Inferior parietal cortex (tissue), 1 donor: ENCODE data around the gene TSC22D3.
"Not testable (repeated sequence)": the region's sequence is repeated elsewhere in the genome, so short reads cannot be mapped to it uniquely, and the experiment has no call there.

Experiments
- DNase-seq: peaks from one replicate; pipeline ENCODE4 v3.0.0-alpha.2; 2016; ENCODE audit errors: extremely low spot score

Gene TSC22D3

DNA sequence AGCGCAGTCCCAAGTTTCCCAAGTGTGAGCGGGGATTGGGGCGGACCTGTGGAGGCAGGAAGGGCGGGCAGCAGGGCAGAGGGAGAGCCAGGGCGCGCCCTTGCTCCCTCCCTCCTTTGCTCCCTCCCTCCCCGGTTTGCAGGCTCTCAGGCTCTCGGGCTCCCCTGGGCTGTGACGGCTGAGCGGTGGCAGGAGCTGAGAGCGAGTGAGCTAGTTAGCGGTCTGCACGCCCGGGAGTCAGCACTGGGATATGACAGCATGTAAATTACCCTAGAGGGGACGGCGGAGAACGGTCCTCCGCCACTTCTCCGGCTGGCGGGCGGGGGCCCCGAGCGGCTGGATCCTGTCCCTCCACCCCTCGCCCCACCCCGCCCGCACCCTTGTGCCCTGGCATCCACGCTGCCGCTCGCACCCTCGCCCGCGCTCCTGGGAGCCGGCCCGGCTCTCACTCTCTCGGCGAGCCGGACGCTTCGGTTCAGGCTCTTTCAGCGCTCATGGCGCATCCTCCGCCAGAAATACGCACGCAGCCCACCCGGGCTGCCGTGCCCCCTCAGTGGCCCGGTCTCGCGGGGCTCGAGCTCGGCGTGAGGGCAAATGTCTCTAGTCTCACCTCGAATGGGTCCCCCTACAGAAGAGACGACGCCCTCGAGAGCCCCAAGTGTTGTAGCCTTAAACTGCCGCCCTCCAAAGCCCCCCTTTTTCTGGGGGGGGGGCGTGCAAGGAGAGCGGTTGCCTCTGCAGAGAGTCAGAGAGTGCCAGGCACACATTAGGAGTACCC is at the start of gene TSC22D3:
Gene TSC22D3, minus strand, starts transcription at position 54 of the 778 bp plus-strand sequence. CDS start 368 bp downstream, outside the sequence.
- peak; percentile 47 for DNase-seq

DNA sequence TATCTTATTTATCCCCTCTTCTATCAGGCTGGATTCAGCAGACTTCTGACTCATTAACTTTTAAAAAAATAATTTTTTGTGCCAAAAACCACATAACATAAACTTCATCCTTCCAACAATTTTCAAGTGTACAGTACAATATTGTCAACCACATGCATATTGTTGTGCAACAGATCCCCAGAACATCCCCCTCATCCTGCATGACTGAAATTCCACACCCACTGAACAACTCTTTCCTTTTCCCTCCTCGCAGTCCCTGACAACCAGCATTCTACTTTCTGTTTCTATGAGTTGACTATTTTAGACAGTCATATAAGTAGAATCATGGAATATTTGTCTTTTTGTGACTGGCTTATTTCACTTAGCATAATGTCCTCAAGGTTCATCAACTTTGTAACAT is 47.9 kb upstream of the TSC22D3 start:
- DNase-seq, result no peak

DNA sequence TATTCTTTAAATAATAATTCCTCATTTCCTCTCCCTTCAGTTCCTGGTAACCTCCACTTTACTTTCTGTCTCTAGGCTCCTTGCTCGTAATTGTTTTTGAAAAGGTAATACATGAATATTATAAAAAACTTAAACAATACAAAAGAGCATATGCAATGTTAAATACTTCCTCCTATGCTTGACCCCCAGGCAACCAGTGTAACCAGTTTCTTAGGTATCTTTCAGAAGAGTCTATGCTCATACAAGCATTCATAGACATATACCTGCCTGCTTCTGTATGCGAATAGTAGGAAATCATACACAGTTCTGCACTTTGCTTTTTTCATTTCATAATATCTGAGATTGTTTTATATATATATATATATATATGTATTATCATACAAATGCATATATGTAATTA is 47.5 kb upstream of the TSC22D3 start:
- no peak for DNase-seq

- DNase-seq, result no peak
These were observed 43.4 kb upstream of the TSC22D3 start for GRCh38 chrX:107818900-107819521.

DNA sequence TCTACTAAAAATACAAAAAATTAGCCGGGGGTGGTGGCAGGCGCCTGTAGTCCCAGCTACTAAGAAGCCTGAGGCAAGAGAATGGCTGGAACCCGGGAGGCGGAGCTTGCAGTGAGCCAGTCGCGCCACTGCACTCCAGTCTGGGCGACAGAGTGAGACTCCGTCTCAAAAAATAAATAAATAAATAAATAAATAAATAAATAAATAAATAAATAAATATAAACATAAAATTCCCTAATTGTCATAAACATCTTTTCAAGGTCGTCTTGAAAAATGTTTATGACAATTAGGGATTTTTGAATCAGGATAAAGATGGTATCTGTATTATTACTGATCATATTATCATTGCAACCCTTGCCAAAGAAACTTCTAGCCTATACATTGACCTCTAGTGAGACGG is 34.5 kb upstream of the TSC22D3 start:
- not testable (repeated sequence) for DNase-seq

GRCh38 chrX:107805179-107805578 is 29.6 kb upstream of the TSC22D3 start:
- no peak for DNase-seq

- no peak for DNase-seq
These were observed 28.8 kb upstream of the TSC22D3 start for GRCh38 chrX:107804427-107804826.

DNA sequence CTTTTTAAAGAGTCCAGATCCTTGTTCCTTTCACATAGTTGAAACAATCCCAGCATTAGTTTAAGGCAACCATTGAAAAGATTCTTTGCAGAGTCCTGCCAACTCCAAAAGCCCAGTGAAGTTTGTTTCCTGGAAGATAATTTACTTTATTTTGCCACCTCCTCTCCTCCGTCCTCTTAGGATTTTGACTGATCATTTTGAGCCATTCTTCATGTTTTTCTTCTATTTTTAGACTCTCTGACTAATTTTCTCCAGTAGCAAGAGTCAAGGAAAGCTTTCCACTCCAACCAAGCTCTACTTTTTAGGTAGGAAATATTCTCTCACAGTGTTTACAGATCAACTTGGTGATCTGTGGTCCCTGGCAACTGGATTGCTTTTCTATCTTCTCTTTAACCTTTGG is 12.2 kb upstream of the TSC22D3 start:
- no peak for DNase-seq

GRCh38 chrX:107780525-107780924 is 4.9 kb upstream of the TSC22D3 start:
- DNase-seq, result no peak

DNA sequence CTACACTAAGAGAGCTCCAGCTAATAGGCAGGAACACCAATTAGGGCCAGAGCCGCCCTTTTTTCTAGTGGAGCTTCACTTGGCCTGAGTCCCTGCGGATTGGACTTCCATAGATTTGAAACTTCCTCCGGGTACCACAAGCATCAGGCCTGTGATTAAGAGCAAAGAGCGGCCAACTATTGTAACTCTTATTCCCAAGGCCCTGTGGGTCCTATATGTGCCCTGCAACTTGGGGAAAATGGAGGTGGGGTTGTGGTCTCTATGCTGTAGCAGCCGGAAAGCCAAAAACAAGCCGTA is 1.9 kb upstream of the TSC22D3 start, which contains the start of gene NCBP2L:
Gene NCBP2L, plus strand, starts transcription at position 198 of the 297 bp plus-strand sequence. CDS start 16,488 bp downstream, outside the sequence.
- no peak for DNase-seq

DNA sequence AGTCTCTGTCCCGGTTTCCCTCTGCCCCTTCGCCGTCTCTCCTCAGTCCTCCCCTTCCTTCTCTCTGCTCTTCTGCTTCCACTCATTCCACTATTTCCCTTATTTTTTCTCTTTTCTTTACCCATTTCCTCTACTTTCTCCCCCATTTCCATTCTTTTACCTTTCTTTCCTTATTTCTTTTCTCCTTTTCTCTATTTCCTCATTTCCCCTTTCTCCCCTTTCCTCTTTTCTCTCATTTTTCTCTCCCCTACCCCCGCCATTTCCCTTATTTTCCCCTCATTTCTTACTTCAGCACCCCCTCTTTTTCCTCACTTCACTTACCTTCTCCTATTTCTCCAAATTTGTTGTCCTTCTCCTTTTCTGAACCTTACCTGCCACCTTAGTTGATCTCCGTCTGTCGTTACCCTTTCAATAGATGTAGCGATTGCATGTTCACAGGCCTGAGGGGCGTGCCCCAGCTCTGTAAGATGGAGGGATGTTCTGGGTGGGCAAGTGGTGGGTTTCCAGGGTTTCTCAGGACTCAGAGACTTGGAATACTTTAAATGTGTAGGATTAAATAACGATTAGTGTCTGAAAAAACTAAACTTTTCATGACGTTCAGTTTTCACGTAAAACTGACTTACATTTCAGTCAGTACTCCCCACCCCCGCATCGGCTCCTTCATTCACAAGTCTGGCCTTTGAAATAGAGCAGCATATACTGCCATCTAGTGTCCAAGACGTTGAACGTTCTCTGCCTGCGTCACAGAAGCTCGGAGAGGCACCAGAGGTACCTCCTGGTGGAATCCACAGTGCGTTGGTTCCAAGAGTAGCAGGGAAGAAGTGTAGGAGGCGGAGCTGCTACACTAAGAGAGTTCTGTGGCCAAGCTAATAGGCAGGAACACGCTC is 1.3 kb upstream of the TSC22D3 start:
- peak; percentile 81 for DNase-seq

- no peak for DNase-seq
These were observed 420 bp downstream of the TSC22D3 start for GRCh38 chrX:107775000-107775733.

GRCh38 chrX:107773906-107774435 is 1.6 kb downstream of the TSC22D3 start:
- no peak for DNase-seq

DNA sequence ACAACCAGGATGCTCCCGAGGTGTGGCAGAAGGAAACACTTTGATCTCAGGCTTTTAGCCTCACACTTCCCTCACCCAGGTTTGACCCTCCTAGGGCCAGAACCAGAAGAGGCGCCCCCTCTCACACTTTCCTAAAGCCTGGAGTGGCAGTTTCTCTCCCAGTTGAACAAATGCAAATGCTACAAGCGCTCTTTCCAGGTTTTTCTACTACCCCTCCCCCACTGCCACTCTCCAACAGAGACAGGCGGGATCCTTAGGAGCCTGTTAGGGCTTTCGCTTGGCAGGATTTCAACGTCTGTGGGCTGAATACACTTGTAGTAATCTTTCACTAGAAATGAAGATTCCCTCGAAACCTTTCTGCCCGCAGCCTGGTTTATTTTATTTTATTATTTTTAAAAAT is 2.4 kb downstream of the TSC22D3 start:
- no peak for DNase-seq

DNA sequence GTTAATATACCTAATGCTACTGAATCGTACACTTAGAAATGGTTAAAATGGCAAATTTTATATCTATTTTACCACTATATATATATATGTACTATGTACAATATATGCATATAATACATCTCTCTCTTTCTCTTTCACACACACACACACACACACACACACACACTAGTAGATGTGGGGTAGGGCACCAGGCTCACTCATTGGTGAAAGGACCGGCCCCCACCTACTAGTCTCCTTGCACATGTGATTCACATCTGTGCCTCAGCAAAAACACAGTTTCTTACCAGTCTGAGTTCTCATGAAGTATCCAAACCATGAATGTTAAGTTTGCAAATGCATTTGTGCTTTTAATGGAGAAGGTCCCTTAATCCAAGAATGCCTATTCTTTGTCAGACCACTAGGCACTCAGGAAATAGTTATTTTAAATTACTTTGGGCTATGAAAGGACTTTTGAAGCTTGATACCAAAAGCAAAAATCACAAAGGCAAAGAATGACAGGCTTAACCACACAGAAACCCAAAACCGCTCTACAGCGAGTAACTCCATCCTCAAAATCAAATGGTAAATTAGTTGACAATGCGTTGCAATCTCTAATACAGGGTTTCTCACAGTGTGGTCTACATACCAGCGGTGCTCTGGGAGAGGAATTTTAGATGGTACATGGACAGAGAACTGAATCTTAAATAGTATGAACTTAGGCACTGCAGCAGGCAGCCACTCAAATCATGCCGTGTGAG is 5.8 kb downstream of the TSC22D3 start:
- DNase-seq, result no peak

- DNase-seq, result no peak
These were observed 7.5 kb downstream of the TSC22D3 start for GRCh38 chrX:107768051-107768450.

- DNase-seq, result no peak
These were observed 9.0 kb downstream of the TSC22D3 start for GRCh38 chrX:107766470-107767150.

DNA sequence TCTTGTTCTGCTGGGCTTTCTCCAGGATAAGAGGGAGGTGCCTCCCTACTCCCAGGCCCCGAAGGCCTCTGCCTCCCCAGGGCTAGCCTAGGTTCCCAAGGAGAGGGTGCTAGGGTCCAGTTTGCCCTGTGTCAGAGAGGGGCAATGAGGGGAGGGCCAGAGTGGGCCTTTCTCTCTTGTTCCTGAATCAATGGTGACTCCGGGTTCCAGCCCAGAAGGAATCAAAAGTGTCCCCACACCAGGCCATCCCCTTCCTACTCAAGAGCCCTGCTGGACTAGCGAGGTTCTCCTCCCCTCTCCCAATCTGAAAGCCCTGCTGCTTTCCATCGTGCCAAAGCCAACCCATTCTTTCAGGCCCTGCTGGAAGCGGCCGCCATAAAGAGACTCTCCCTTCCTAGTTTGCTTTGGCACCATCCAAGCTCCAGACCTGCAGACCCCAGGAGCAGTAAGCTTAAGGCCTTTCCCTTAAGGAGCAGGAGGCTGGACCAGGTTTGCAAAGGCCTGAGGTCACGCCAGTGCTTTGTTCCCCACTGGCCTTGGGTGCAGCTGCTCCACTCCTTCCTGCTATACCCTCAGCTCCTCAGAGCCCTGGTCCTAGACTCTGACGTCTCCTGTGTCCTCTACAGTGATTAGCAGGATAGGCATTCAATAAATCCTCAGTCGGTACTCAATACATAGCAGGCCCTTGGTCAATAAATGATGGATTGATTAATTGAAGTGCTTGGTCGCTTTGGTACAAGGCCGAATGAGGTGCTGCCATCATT is 10.6 kb downstream of the TSC22D3 start:
- DNase-seq, result no peak

DNA sequence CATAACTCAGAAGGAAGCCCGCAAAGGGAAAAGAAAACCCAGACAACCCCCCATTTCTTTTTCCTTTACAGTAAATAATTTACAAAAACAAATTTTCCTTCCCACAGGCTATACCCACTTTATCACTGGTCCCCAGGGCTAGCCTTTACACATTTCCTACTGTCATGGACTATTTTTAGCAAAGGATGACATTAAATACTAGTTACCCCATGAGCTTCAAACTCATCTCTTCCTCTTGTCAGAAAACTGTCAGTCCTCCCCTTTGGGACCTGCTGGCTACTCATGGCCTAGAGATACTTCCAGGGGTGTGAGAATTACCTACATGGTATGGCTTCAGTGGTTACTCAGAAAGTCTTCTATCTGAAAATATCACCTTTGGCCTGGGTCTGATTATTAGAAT is 11.9 kb downstream of the TSC22D3 start:
- DNase-seq, result no peak
